ENCODE measurements around the gene RET.

Gene RET

GRCh38 chr10:43105102-43105955 lies 28.5 kb downstream of the RET start:
- Histone ChIP-seq H3K27me3 (ENCODE audit: low read depth, low read length) (no peaks in the 10 kb centered on the region), H3K9me3 (ENCODE audit: control insufficient read depth in 1 of 2, low read length in 2 of 2) (no peaks in the 10 kb centered on the region), H3K27ac (ENCODE audit: low read length) (no peak overlapping the region), H3K4me1 (ENCODE audit: control insufficient read depth in 1 of 2, insufficient read depth in 2 of 2, low read length in 2 of 2) (peaks cover 0 to 12% of the 10 kb centered on the region in 2 donors), H3K4me3 (ENCODE audit: low read depth in 1 of 2, low read length in 2 of 2) (peak overlapping the region; percentile 56 to 64), H3K36me3 (ENCODE audit: control insufficient read depth in 1 of 2, insufficient read depth in 2 of 2, low read length in 2 of 2) (no peaks in the 10 kb centered on the region)

GRCh38 chr10:43105956-43106229 lies 29.0 kb downstream of the RET start:
- Histone ChIP-seq H3K27ac (ENCODE audit: low read length) (no peak overlapping the region), H3K4me3 (ENCODE audit: low read depth in 1 of 2, low read length in 2 of 2) (no peak overlapping the region), H3K4me1 (ENCODE audit: control insufficient read depth in 1 of 2, insufficient read depth in 2 of 2, low read length in 2 of 2) (peaks cover 0 to 12% of the 10 kb centered on the region in 2 donors), H3K27me3 (ENCODE audit: low read depth, low read length) (no peaks in the 10 kb centered on the region), H3K9me3 (ENCODE audit: control insufficient read depth in 1 of 2, low read length in 2 of 2) (no peaks in the 10 kb centered on the region), H3K36me3 (ENCODE audit: control insufficient read depth in 1 of 2, insufficient read depth in 2 of 2, low read length in 2 of 2) (no peaks in the 10 kb centered on the region)

- peaks cover 0 to 12% of the 10 kb centered on the region in 2 donors for H3K4me1 ChIP-seq (ENCODE audit: control insufficient read depth in 1 of 2, insufficient read depth in 2 of 2, low read length in 2 of 2)
- no peaks in the 10 kb centered on the region for H3K36me3 ChIP-seq (ENCODE audit: control insufficient read depth in 1 of 2, insufficient read depth in 2 of 2, low read length in 2 of 2)
- no peaks in the 10 kb centered on the region for H3K9me3 ChIP-seq (ENCODE audit: control insufficient read depth in 1 of 2, low read length in 2 of 2)
- no peak overlapping the region for H3K27ac ChIP-seq (ENCODE audit: low read length)
- H3K27me3 ChIP-seq (ENCODE audit: low read depth, low read length), result no peaks in the 10 kb centered on the region
- H3K4me3 ChIP-seq (ENCODE audit: low read depth in 1 of 2, low read length in 2 of 2), result no peak overlapping the region
Observed at GRCh38 chr10:43106256-43107091, 29.6 kb downstream of the RET start.

- Histone ChIP-seq H3K4me3 (ENCODE audit: low read depth in 1 of 2, low read length in 2 of 2) (no peak overlapping the region), H3K27ac (ENCODE audit: low read length) (no peak overlapping the region), H3K27me3 (ENCODE audit: low read depth, low read length) (no peaks in the 10 kb centered on the region), H3K36me3 (ENCODE audit: control insufficient read depth in 1 of 2, insufficient read depth in 2 of 2, low read length in 2 of 2) (no peaks in the 10 kb centered on the region), H3K9me3 (ENCODE audit: control insufficient read depth in 1 of 2, low read length in 2 of 2) (no peaks in the 10 kb centered on the region), H3K4me1 (ENCODE audit: control insufficient read depth in 1 of 2, insufficient read depth in 2 of 2, low read length in 2 of 2) (peaks cover 0 to 12% of the 10 kb centered on the region in 2 donors)
Observed at GRCh38 chr10:43108951-43109350, 32.1 kb downstream of the RET start.

GRCh38 chr10:43109671-43110249 lies 32.9 kb downstream of the RET start:
- Histone ChIP-seq H3K27me3 (ENCODE audit: low read depth, low read length) (no peaks in the 10 kb centered on the region), H3K9me3 (ENCODE audit: control insufficient read depth in 1 of 2, low read length in 2 of 2) (no peaks in the 10 kb centered on the region), H3K36me3 (ENCODE audit: control insufficient read depth in 1 of 2, insufficient read depth in 2 of 2, low read length in 2 of 2) (no peaks in the 10 kb centered on the region), H3K27ac (ENCODE audit: low read length) (no peak overlapping the region), H3K4me1 (ENCODE audit: control insufficient read depth in 1 of 2, insufficient read depth in 2 of 2, low read length in 2 of 2) (peaks cover 0 to 8% of the 10 kb centered on the region in 2 donors), H3K4me3 (ENCODE audit: low read depth in 1 of 2, low read length in 2 of 2) (no peak overlapping the region)

GRCh38 chr10:43110338-43111071 lies 33.6 kb downstream of the RET start:
- H3K4me1 ChIP-seq (ENCODE audit: control insufficient read depth in 1 of 2, insufficient read depth in 2 of 2, low read length in 2 of 2), result peaks cover 0 to 4% of the 10 kb centered on the region in 2 donors
- no peaks in the 10 kb centered on the region for H3K9me3 ChIP-seq (ENCODE audit: control insufficient read depth in 1 of 2, low read length in 2 of 2)
- no peak overlapping the region for H3K4me3 ChIP-seq (ENCODE audit: low read depth in 1 of 2, low read length in 2 of 2)

GRCh38 chr10:43111101-43111500 lies 34.2 kb downstream of the RET start:
- no peak overlapping the region for H3K4me3 ChIP-seq (ENCODE audit: low read depth in 1 of 2, low read length in 2 of 2)

More at GRCh38 chr10:43110338-43111071, 33.6 kb downstream of the RET start:
- Histone ChIP-seq H3K27ac (ENCODE audit: low read length) (no peak overlapping the region), H3K27me3 (ENCODE audit: low read depth, low read length) (no peaks in the 10 kb centered on the region), H3K36me3 (ENCODE audit: control insufficient read depth in 1 of 2, insufficient read depth in 2 of 2, low read length in 2 of 2) (no peaks in the 10 kb centered on the region)

GRCh38 chr10:43111921-43112607 lies 35.2 kb downstream of the RET start:
- Histone ChIP-seq H3K27me3 (ENCODE audit: low read depth, low read length) (no peaks in the 10 kb centered on the region), H3K27ac (ENCODE audit: low read length) (no peak overlapping the region), H3K36me3 (ENCODE audit: control insufficient read depth in 1 of 2, insufficient read depth in 2 of 2, low read length in 2 of 2) (no peaks in the 10 kb centered on the region), H3K4me1 (ENCODE audit: control insufficient read depth in 1 of 2, insufficient read depth in 2 of 2, low read length in 2 of 2) (no peaks in the 10 kb centered on the region), H3K4me3 (ENCODE audit: low read depth in 1 of 2, low read length in 2 of 2) (no peak overlapping the region), H3K9me3 (ENCODE audit: control insufficient read depth in 1 of 2, low read length in 2 of 2) (no peaks in the 10 kb centered on the region)

More at GRCh38 chr10:43111101-43111500, 34.2 kb downstream of the RET start:
- Histone ChIP-seq H3K4me1 (ENCODE audit: control insufficient read depth in 1 of 2, insufficient read depth in 2 of 2, low read length in 2 of 2) (no peaks in the 10 kb centered on the region), H3K27ac (ENCODE audit: low read length) (no peak overlapping the region), H3K36me3 (ENCODE audit: control insufficient read depth in 1 of 2, insufficient read depth in 2 of 2, low read length in 2 of 2) (no peaks in the 10 kb centered on the region), H3K27me3 (ENCODE audit: low read depth, low read length) (no peaks in the 10 kb centered on the region), H3K9me3 (ENCODE audit: control insufficient read depth in 1 of 2, low read length in 2 of 2) (no peaks in the 10 kb centered on the region)

GRCh38 chr10:43112608-43112961 lies 35.7 kb downstream of the RET start:
- Histone ChIP-seq H3K4me1 (ENCODE audit: control insufficient read depth in 1 of 2, insufficient read depth in 2 of 2, low read length in 2 of 2) (no peaks in the 10 kb centered on the region), H3K27me3 (ENCODE audit: low read depth, low read length) (no peaks in the 10 kb centered on the region), H3K4me3 (ENCODE audit: low read depth in 1 of 2, low read length in 2 of 2) (no peak overlapping the region), H3K27ac (ENCODE audit: low read length) (no peak overlapping the region), H3K9me3 (ENCODE audit: control insufficient read depth in 1 of 2, low read length in 2 of 2) (no peaks in the 10 kb centered on the region), H3K36me3 (ENCODE audit: control insufficient read depth in 1 of 2, insufficient read depth in 2 of 2, low read length in 2 of 2) (no peaks in the 10 kb centered on the region)

GRCh38 chr10:43113201-43114087 lies 36.6 kb downstream of the RET start:
- Histone ChIP-seq H3K4me3 (ENCODE audit: low read depth in 1 of 2, low read length in 2 of 2) (no peak overlapping the region), H3K27ac (ENCODE audit: low read length) (no peak overlapping the region), H3K4me1 (ENCODE audit: control insufficient read depth in 1 of 2, insufficient read depth in 2 of 2, low read length in 2 of 2) (no peaks in the 10 kb centered on the region), H3K36me3 (ENCODE audit: control insufficient read depth in 1 of 2, insufficient read depth in 2 of 2, low read length in 2 of 2) (no peaks in the 10 kb centered on the region), H3K27me3 (ENCODE audit: low read depth, low read length) (no peaks in the 10 kb centered on the region), H3K9me3 (ENCODE audit: control insufficient read depth in 1 of 2, low read length in 2 of 2) (no peaks in the 10 kb centered on the region)
